ENCODE data around the gene CCL8. TPM values are rescaled to one million over a fixed set of nuclear protein-coding genes. Genes with fewer than 3 reads are reported as not detected.
A peak's percentile ranks its signal among the peaks of the same experiment; 100 is the strongest.

CCL8 gene
- total and polyA plus RNA-seq, 8 donors: 0.63 to 6.7 (median 2.4) TPM; not detected in 3

GRCh38 chr17:34356194-34356593, 37.0 kb downstream of the CCL8 start, which contains the start of gene CCL13:
TSS of gene CCL13 (plus strand) at chr17:34356480. CDS start at chr17:34356527, 47 bp downstream.
- peak within 1 kb of the TSS in 2 of 5 donors; percentile 4 to 63 for H3K27ac ChIP-seq
- intact Hi-C loops (cut with DNase I; ENCODE audit: low total_unique reads): no loop called here

GRCh38 chr17:34357398-34357797, 38.2 kb downstream of the CCL8 start:
- Histone ChIP-seq H3K4me1 (no peaks in the 10 kb centered on the region), H3K27ac (no peak overlapping the region), H3K9me3 (peaks cover 0 to 5% (median 0%) of the 10 kb centered on the region in 4 donors), H3K36me3 (no peaks in the 10 kb centered on the region), H3K4me3 (no peak overlapping the region), H3K27me3 (peaks cover 0 to 8% (median 0%) of the 10 kb centered on the region in 3 donors)
- TF ChIP-seq POLR2AphosphoS5 (IDR thresholded peaks at IDR 0.05) (no peak), CTCF (IDR thresholded peaks at IDR 0.05) (no peak), POLR2A (IDR thresholded peaks at IDR 0.05) (no peak), EP300 (IDR thresholded peaks at IDR 0.05) (no peak)
- DNase-seq: no peak
- WGBS, 5 donors: 45 to 62% (median 53%) methylated on average over 2 of the region's 2 CpGs
- intact Hi-C loops (cut with DNase I; ENCODE audit: low total_unique reads): no loop called here

More at GRCh38 chr17:34356194-34356593, 37.0 kb downstream of the CCL8 start, which contains the start of gene CCL13:
- WGBS, 5 donors: 82 to 95% (median 85%) methylated on average over 5 of the region's 5 CpGs
- no peaks in the 10 kb centered on the region for H3K36me3 ChIP-seq
- no peaks in the 10 kb centered on the region for H3K27me3 ChIP-seq
- peaks cover 0 to 5% (median 0%) of the 10 kb centered on the region in 4 donors for H3K9me3 ChIP-seq
- H3K4me3 ChIP-seq: no peak within 1 kb of the TSS
- DNase-seq: no peak
- TF ChIP-seq CTCF (IDR thresholded peaks at IDR 0.05) (no peak), EP300 (IDR thresholded peaks at IDR 0.05) (no peak), POLR2AphosphoS5 (IDR thresholded peaks at IDR 0.05) (no peak), POLR2A (IDR thresholded peaks at IDR 0.05) (no peak)
- H3K4me1 ChIP-seq: no peaks in the 10 kb centered on the region

GRCh38 chr17:34358631-34359030, 39.4 kb downstream of the CCL8 start:
- Histone ChIP-seq H3K27me3 (peaks cover 0 to 18% (median 0%) of the 10 kb centered on the region in 3 donors), H3K9me3 (peaks cover 0 to 3% (median 0%) of the 10 kb centered on the region in 4 donors), H3K36me3 (no peaks in the 10 kb centered on the region), H3K4me3 (no peak overlapping the region), H3K4me1 (no peaks in the 10 kb centered on the region), H3K27ac (no peak overlapping the region)
- DNase-seq: no peak
- TF ChIP-seq POLR2A (IDR thresholded peaks at IDR 0.05): no peak
- TF ChIP-seq EP300 (IDR thresholded peaks at IDR 0.05): no peak
- TF ChIP-seq POLR2AphosphoS5 (IDR thresholded peaks at IDR 0.05): no peak
- TF ChIP-seq CTCF (IDR thresholded peaks at IDR 0.05): no peak
- intact Hi-C loops (cut with DNase I; ENCODE audit: low total_unique reads): no loop called here
- WGBS, 5 donors: 86 to 100% (median 96%) methylated on average over 3 of the region's 3 CpGs

GRCh38 chr17:34360601-34361270, 41.5 kb downstream of the CCL8 start:
- H3K27ac ChIP-seq: no peak overlapping the region
- H3K9me3 ChIP-seq: no peaks in the 10 kb centered on the region
- no peaks in the 10 kb centered on the region for H3K4me1 ChIP-seq
- 65 to 73% (median 71%) methylated on average over 8 to 11 of the region's 11 CpGs for WGBS, 5 donors
- peaks cover 0 to 34% (median 0%) of the 10 kb centered on the region in 3 donors for H3K27me3 ChIP-seq
- no peak for TF ChIP-seq EP300 (IDR thresholded peaks at IDR 0.05)
- TF ChIP-seq CTCF (IDR thresholded peaks at IDR 0.05): no peak
- TF ChIP-seq POLR2AphosphoS5 (IDR thresholded peaks at IDR 0.05): no peak
- no peak for TF ChIP-seq POLR2A (IDR thresholded peaks at IDR 0.05)
- no peaks in the 10 kb centered on the region for H3K36me3 ChIP-seq
- no peak for DNase-seq
- intact Hi-C loops (cut with DNase I; ENCODE audit: low total_unique reads): loop anchor here (5.0 kb wide), 1 partner anchor 158 kb away; no protein-coding TSS in a partner anchor
- no peak overlapping the region for H3K4me3 ChIP-seq

Data from stomach (tissue), 9 donors.